Hair follicular keratinocyte (primary cell): ENCODE measurements around the gene SPATA32. TPM values are rescaled to one million over a fixed set of nuclear protein-coding genes. Genes with fewer than 3 reads are reported as not detected.

Experiments
- total RNA-seq: library from RNA; depleted of rRNA; stranded (reverse); fragments of >200 nt; gene quantifications from 2 replicates; pipeline ENCODE4 v1.2.3, GENCODE V29; 2015

Gene SPATA32
- total RNA-seq: not detected in 2 replicates

GRCh38 chr17:45261577-45262515, at the start of gene SPATA32:
Gene SPATA32, minus strand, starts transcription at chr17:45262094. Its CDS starts 78 bp downstream, at chr17:45262016.

GRCh38 chr17:45221081-45222013, 40.5 kb downstream of the SPATA32 start, which contains the start of gene FMNL1:
Gene FMNL1, plus strand, starts transcription at chr17:45221885. Its CDS starts 240 bp downstream, at chr17:45222125.

Other genes starting within 250 kb of the SPATA32 start
- gene DCAKD, start 210.5 kb downstream of the SPATA32 start, total RNA-seq: 44.2 and 64.7 TPM in 2 replicates
- gene NMT1, start 200.8 kb downstream of the SPATA32 start, total RNA-seq: 75.7 and 122 TPM in 2 replicates
- 66.8 and 126 TPM in 2 replicates for gene PLCD3, start 129.6 kb downstream of the SPATA32 start, total RNA-seq
- 2.0 and 5.6 TPM in 2 replicates for gene ACBD4, start 126.4 kb downstream of the SPATA32 start, total RNA-seq
- 11.4 and 15.2 TPM in 2 replicates for gene HEXIM1, start 113.6 kb downstream of the SPATA32 start, total RNA-seq
- gene HEXIM2, start 100.2 kb downstream of the SPATA32 start, total RNA-seq: 3.5 and 5.5 TPM in 2 replicates
- 1.1 and 5.2 TPM in 2 replicates for gene FMNL1, start 40.2 kb downstream of the SPATA32 start, total RNA-seq
- gene MAP3K14, start 54.9 kb upstream of the SPATA32 start, total RNA-seq: 3.3 and 5.6 TPM in 2 replicates
- 18.7 and 21.9 TPM in 2 replicates for gene ARHGAP27, start 170.8 kb upstream of the SPATA32 start, total RNA-seq
- 16.4 and 28.2 TPM in 2 replicates for gene PLEKHM1, start 228.6 kb upstream of the SPATA32 start, total RNA-seq